D721Med (cell line): ENCODE measurements around the gene SETD5.

Experiments used
- DNase-seq: peaks from one replicate; pipeline ENCODE4 v3.0.0; 2011; ENCODE audit warnings: low spot score; ENCODE audit not compliant: insufficient read length
- FAIRE-seq: peaks from 2 replicates; lab custom pipeline; 2011; peaks lifted over from hg19 to GRCh38; lab: Jason Lieb, UNC
- TF ChIP-seq, protein P1 (sequence below): IDR thresholded peaks from 2 replicates; pipeline ENCODE4 v1.5.1; 2012; ENCODE audit warnings: mild to moderate bottlenecking, control low read depth; ENCODE audit not compliant: insufficient read depth; ENCODE audit errors: missing control alignments

The SETD5 gene

DNA sequence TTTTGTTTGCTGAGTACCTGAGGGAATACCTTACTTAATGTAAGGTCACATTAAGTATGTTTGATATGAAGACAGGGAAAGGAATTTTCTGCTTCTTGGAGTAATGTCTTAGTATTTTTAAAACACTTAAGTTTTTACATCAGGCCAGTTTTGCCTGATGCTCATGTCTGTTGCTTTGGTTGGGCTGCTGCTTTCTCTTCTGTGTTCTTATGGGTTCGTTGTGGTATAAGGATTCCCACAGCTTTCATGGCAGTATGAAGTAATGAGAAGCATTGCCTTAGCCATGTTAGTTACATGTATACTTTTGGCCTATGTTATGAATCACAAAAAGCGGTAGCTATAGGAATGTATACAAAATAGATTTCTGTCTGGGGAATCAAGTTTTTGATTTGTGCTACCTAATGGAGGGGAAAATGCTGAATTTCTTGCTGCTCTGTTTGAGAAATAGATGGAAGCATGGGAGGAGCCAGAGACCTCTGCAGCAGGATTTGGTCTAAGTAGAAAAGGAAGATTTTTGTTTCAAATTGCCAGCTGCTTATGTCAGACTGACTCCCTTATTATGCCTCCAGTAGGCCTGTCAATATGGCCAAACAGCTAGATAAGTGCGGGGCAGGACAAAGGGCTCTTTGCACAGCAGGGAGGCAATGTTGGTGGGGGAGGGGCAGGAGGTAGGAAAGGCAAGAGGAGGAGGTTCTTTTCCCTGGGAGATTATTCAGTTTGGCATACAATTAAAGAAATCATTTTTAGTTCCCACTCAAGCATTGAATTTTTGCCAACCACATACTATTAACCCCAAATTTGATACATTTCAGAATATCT, 5.2 kb downstream of the SETD5 start:
- no peak for FAIRE-seq
- TF ChIP-seq, protein P1, sequence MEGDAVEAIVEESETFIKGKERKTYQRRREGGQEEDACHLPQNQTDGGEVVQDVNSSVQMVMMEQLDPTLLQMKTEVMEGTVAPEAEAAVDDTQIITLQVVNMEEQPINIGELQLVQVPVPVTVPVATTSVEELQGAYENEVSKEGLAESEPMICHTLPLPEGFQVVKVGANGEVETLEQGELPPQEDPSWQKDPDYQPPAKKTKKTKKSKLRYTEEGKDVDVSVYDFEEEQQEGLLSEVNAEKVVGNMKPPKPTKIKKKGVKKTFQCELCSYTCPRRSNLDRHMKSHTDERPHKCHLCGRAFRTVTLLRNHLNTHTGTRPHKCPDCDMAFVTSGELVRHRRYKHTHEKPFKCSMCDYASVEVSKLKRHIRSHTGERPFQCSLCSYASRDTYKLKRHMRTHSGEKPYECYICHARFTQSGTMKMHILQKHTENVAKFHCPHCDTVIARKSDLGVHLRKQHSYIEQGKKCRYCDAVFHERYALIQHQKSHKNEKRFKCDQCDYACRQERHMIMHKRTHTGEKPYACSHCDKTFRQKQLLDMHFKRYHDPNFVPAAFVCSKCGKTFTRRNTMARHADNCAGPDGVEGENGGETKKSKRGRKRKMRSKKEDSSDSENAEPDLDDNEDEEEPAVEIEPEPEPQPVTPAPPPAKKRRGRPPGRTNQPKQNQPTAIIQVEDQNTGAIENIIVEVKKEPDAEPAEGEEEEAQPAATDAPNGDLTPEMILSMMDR = no peak
- no peak for DNase-seq

DNA sequence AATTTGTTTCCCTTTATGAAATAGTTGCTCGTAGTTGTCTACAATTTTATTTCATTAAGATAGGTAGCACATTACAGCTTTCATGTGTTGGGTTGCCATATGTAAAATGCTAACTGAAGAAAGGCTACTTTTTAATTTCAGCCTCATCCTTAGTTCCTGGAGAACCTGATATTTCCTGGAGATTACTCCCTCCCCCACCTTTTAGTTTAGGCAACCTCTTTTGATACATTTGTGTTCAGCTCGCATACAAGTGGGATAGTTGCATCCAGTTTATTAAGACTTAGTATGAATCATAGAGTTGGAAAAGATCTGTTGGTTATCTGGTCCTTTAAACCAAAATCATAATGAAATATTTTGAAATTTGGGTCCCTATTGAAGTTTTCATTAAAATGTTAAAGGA, 6.0 kb downstream of the SETD5 start:
- no peak for FAIRE-seq
- TF ChIP-seq, protein P1 = no peak
- DNase-seq = no peak

DNA sequence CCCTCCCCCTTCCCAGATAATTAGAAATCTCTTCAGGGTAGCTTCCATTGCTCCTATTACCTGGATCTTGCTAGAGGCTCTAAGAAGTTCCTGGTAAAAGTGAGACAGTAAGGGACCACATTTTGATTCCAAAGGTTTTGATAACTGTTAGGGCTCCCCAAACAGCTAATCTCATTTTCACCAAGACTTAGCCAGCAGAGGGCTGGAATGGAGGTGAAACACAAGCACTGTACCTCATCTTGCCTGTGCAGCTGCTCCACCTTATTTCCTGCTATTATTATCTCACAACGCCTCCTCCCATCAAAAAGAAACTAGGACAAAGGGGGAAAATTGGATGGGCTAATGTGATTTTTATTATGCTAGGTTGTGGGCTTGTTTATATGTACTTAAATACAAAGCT, 7.3 kb downstream of the SETD5 start:
- no peak for DNase-seq
- TF ChIP-seq, protein P1 = no peak
- FAIRE-seq = no peak

DNA sequence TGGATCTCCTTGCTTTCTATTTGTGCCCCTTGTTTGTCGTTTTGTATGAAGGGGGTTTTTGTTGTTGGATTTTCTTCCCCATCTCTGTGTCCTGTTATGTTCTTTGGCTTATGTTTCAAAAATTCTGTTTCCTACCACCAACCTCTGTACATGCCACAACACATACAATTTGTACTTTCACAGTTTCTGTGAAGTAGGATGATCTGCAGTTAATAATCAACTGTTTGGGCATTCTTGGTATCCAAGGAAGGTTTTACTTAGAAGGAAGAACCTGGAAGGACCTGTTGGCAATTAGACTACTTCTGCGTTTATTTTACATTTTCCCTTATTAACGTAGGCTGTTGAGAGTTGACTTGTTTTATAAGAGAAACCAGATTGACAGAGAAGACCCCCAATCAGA, 8.3 kb downstream of the SETD5 start:
- TF ChIP-seq, protein P1 = no peak
- DNase-seq (no peak), FAIRE-seq (no peak)

DNA sequence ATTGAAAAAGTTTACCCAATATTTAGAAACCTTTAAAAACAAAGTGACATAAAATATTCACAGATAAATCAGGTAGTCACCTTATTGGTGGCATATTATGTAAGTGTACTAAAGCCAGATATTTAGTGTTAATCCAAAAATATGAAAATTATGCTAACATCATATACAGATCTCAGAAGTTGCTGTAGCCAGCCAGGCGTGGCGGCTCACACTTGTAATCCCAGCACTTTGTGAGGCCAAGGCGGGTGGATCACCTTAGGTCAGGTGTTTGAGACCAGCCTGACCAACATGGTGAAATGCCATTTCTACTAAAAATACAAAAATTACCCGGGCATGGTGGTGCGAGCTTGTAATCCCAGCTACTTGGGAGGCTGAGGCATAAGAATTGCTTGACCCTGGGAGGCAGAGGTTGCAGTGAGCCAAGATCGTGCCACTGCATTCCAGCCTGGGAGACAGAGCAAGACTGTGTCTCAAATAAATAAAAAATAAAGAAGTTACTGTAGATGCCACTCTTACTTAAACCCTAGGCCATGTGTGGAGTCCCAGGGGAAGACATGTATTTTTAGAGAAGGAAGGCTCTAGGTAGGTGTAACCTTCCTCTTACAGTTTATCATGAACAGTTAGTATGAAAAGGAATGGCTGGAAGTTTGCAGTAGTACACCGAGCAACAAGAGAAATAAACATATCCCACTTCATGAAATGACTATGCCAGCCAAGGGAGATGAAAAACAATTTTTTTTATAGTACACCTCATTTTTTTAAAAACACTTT, 9.6 kb downstream of the SETD5 start:
- TF ChIP-seq, protein P1 = no peak
- DNase-seq (no peak), FAIRE-seq (no peak)

- DNase-seq = no peak
- FAIRE-seq = no peak
- TF ChIP-seq, protein P1 = no peak
Observed at GRCh38 chr3:9408061-9408460, 10.6 kb downstream of the SETD5 start.
